H9 (cell line): ENCODE data around the gene MVD. TPM values are rescaled to one million over a fixed set of nuclear protein-coding genes. Genes with fewer than 3 reads are reported as not detected.
A peak's percentile ranks its signal among the peaks of the same experiment; 100 is the strongest.

Source experiments
- DNase-seq: peaks from one replicate; pipeline ENCODE4 v3.0.0-alpha.2; 2017
- H2AFZ ChIP-seq: one replicate; pipeline ENCODE4 v1.6.1; 2013; ENCODE audit warnings: mild to moderate bottlenecking, low read length, control low read depth, moderate library complexity
- H2AK5ac ChIP-seq: 2 replicates; pipeline ENCODE4 v1.6.1; 2013; ENCODE audit warnings: low read length, control low read depth, mixed read lengths; ENCODE audit not compliant: insufficient read length
- H2BK120ac ChIP-seq: one replicate; pipeline ENCODE4 v1.6.1; 2013; ENCODE audit warnings: low read depth, mild to moderate bottlenecking, low read length, control low read depth, inconsistent platforms; ENCODE audit not compliant: poor library complexity, severe bottlenecking
- H2BK12ac ChIP-seq: 2 replicates; pipeline ENCODE4 v1.6.1; 2013; ENCODE audit warnings: low read length, control low read depth, mixed read lengths, low read depth; ENCODE audit not compliant: insufficient read length
- H2BK15ac ChIP-seq: 2 replicates; pipeline ENCODE4 v1.6.1; 2013; ENCODE audit warnings: low read depth, low read length, control low read depth
- H2BK20ac ChIP-seq: one replicate; pipeline ENCODE4 v1.6.1; 2013; ENCODE audit warnings: low read depth, mild to moderate bottlenecking, low read length, control low read depth, inconsistent platforms; ENCODE audit not compliant: poor library complexity, severe bottlenecking
- H2BK5ac ChIP-seq: 2 replicates; pipeline ENCODE4 v1.6.1; 2013; ENCODE audit warnings: low read length, control low read depth, mixed read lengths; ENCODE audit not compliant: insufficient read length
- H3K14ac ChIP-seq: 2 replicates; pipeline ENCODE4 v1.6.1; 2013; ENCODE audit warnings: low read length, control low read depth; ENCODE audit not compliant: insufficient read depth
- H3K18ac ChIP-seq: 2 replicates; pipeline ENCODE4 v1.6.1; 2013; ENCODE audit warnings: low read depth, mild to moderate bottlenecking, mixed read lengths, low read length, control low read depth; ENCODE audit not compliant: insufficient read length
- H3K23ac ChIP-seq: 2 replicates; pipeline ENCODE4 v1.6.1; 2013; ENCODE audit warnings: low read length, control low read depth, mixed read lengths, low read depth; ENCODE audit not compliant: insufficient read length
- H3K23me2 ChIP-seq: 2 replicates; pipeline ENCODE4 v1.6.1; 2013; ENCODE audit warnings: low read depth, mild to moderate bottlenecking, mixed read lengths, low read length, control low read depth; ENCODE audit not compliant: insufficient read length, poor library complexity, severe bottlenecking
- H3K27ac ChIP-seq: 2 replicates; pipeline ENCODE4 v1.5.1; 2013; ENCODE audit warnings: low read length, control low read depth, mixed read lengths, low read depth; ENCODE audit not compliant: insufficient read length
- H3K27me3 ChIP-seq: 2 replicates; pipeline ENCODE4 v1.6.1; 2013; ENCODE audit warnings: low read length, control low read depth, inconsistent platforms; ENCODE audit not compliant: insufficient read depth
- H3K4ac ChIP-seq: 2 replicates; pipeline ENCODE4 v1.6.1; 2013; ENCODE audit warnings: low read depth, mild to moderate bottlenecking, control low read depth, inconsistent platforms, low read length, moderate library complexity
- H3K4me1 ChIP-seq: 2 replicates; pipeline ENCODE4 v1.6.1; 2013; ENCODE audit warnings: low read length, control low read depth, inconsistent platforms; ENCODE audit not compliant: insufficient read depth
- H3K4me2 ChIP-seq: 2 replicates; pipeline ENCODE4 v1.6.1; 2013; ENCODE audit warnings: low read length, control low read depth, mixed read lengths; ENCODE audit not compliant: insufficient read length, insufficient read depth
- H3K56ac ChIP-seq: 2 replicates; pipeline ENCODE4 v1.6.1; 2013; ENCODE audit warnings: low read depth, mild to moderate bottlenecking, mixed read lengths, low read length, control low read depth; ENCODE audit not compliant: insufficient read length
- H3K79me1 ChIP-seq: 2 replicates; pipeline ENCODE4 v1.6.1; 2013; ENCODE audit warnings: low read depth, mild to moderate bottlenecking, moderate library complexity, low read length, control low read depth, inconsistent platforms; ENCODE audit not compliant: insufficient read depth, poor library complexity, severe bottlenecking
- H3K79me2 ChIP-seq: 2 replicates; pipeline ENCODE4 v1.6.1; 2013; ENCODE audit warnings: low read length, control low read depth, inconsistent platforms; ENCODE audit not compliant: insufficient read depth
- H3K9ac ChIP-seq: 2 replicates; pipeline ENCODE4 v1.6.1; 2013; ENCODE audit warnings: low read length, control low read depth, mixed read lengths; ENCODE audit not compliant: insufficient read length; ENCODE audit errors: extremely low read depth
- H3K9me3 ChIP-seq: one replicate; pipeline ENCODE4 v1.6.1; 2013; ENCODE audit warnings: low read depth, low read length, inconsistent platforms; ENCODE audit not compliant: control insufficient read depth
- H3T11ph ChIP-seq: one replicate; pipeline ENCODE4 v1.6.1; 2013; ENCODE audit warnings: mild to moderate bottlenecking, low read length, control low read depth, inconsistent platforms
- H4K20me1 ChIP-seq: one replicate; pipeline ENCODE4 v1.6.1; 2013; ENCODE audit not compliant: control insufficient read depth, insufficient read length, insufficient read depth
- H4K5ac ChIP-seq: 2 replicates; pipeline ENCODE4 v1.6.1; 2013; ENCODE audit warnings: low read depth, mild to moderate bottlenecking, mixed read lengths, low read length, control low read depth; ENCODE audit not compliant: insufficient read length
- H4K8ac ChIP-seq: replicated peaks from 2 replicates; pipeline ENCODE4 v1.6.1; 2013; ENCODE audit warnings: low read length, control low read depth, mixed read lengths, low read depth; ENCODE audit not compliant: insufficient read length
- H4K91ac ChIP-seq: 2 replicates; pipeline ENCODE4 v1.6.1; 2013; ENCODE audit warnings: low read depth, mild to moderate bottlenecking, moderate library complexity, mixed read lengths, low read length, control low read depth; ENCODE audit not compliant: insufficient read length
- H3K27ac Mint-ChIP-seq, 3 experiments: 2 replicates in 2 of 3; 3 replicates in 1 of 3; pipeline ENCODE4 v1.8.0; 2020 to 2021; ENCODE audit warnings: mixed read lengths in 3 of 3, mild to moderate bottlenecking in 1 of 3, moderate library complexity in 1 of 3
- H3K27me3 Mint-ChIP-seq: 2 replicates; pipeline ENCODE4 v1.8.0; 2021; ENCODE audit warnings: low read depth, mild to moderate bottlenecking, moderate library complexity, mixed read lengths
- H3K36me3 Mint-ChIP-seq, 3 experiments: 2 replicates in 2 of 3; 3 replicates in 1 of 3; pipeline ENCODE4 v1.8.0; 2020 to 2021; ENCODE audit warnings: low read depth in 3 of 3, mixed read lengths in 3 of 3; ENCODE audit not compliant: insufficient read depth in 1 of 3
- H3K4me1 Mint-ChIP-seq, 2 experiments: 2 replicates each; pipeline ENCODE4 v1.8.0; 2020; ENCODE audit warnings: mixed read lengths in 2 of 2
- H3K4me3 Mint-ChIP-seq, 2 experiments: 2 replicates in 1 of 2; 3 replicates in 1 of 2; pipeline ENCODE4 v1.8.0; 2020 to 2021; ENCODE audit warnings: mild to moderate bottlenecking in 2 of 2, mixed read lengths in 2 of 2, moderate library complexity in 1 of 2
- H3K9me3 Mint-ChIP-seq, 2 experiments: 2 replicates in 1 of 2; 3 replicates in 1 of 2; pipeline ENCODE4 v1.8.0; 2020; ENCODE audit warnings: mild to moderate bottlenecking in 2 of 2, mixed read lengths in 2 of 2, moderate library complexity in 1 of 2
- CTCF ChIP-seq: fragments of 200-600 bp; sonication (generic); conservative IDR thresholded peaks from 3 replicates; pipeline ENCODE4 v1.8.0; 2021; ENCODE audit warnings: antibody characterized with exemption, mild to moderate bottlenecking
- WGBS: extraction: QIAGEN DNeasy Blood & Tissue Kit; methylation state at CpG from one replicate; pipeline ENCODE4 v1.1.7; 2013; ENCODE audit warnings: missing lambda C conversion rate, low lambda C conversion rate, mixed read lengths; ENCODE audit not compliant: insufficient read length; ENCODE audit errors: extremely low coverage; 5-methylcytosine and 5-hydroxymethylcytosine counted together
- total RNA-seq: library from RNA; stranded (reverse); gene quantifications from 2 replicates; pipeline ENCODE4 v1.2.1, GENCODE V29; 2021

MVD gene
- total RNA-seq, 1 experiment from 2014 or later, result 53.2 TPM

GRCh38 chr16:88711750-88712340, 49.0 kb upstream of the MVD start:
- H3K4me1 Mint-ChIP-seq, result peaks cover 8 to 14% of the 10 kb centered on the region in 2 experiments

More at GRCh38 chr16:88711750-88712340, 49.0 kb upstream of the MVD start:
- Histone ChIP-seq H3K18ac (no peak overlapping the region), H3K9ac (no peak overlapping the region), H3K4ac (no peak overlapping the region), H3K14ac (no peak overlapping the region; the same call in 1 of the 2 replicates), H2BK120ac (no peak overlapping the region), H4K20me1 (no peaks in the 10 kb centered on the region), H4K91ac (no peak overlapping the region), H3K4me1 (peaks cover 3% of the 10 kb centered on the region; the same call in 1 of the 2 replicates), H3K27me3 (no peaks in the 10 kb centered on the region), H3K27ac (no peak overlapping the region), H2BK20ac (no peak overlapping the region), H3K56ac (no peak overlapping the region), H4K5ac (no peak overlapping the region), H3K4me2 (no peak overlapping the region), H3K23ac (no peak overlapping the region), H2BK5ac (no peak overlapping the region), H4K8ac (no peak overlapping the region), H3T11ph (no peak overlapping the region), H2BK12ac (no peak overlapping the region), H3K79me2 (no peaks in the 10 kb centered on the region; the same call in 1 of the 2 replicates), H3K9me3 (no peaks in the 10 kb centered on the region), H3K23me2 (peaks cover 2% of the 10 kb centered on the region), H3K79me1 (no peaks in the 10 kb centered on the region), H2AFZ (no peak overlapping the region), H2AK5ac (no peak overlapping the region), H2BK15ac (no peak overlapping the region)
- Mint-ChIP-seq H3K9me3 (no peaks in the 10 kb centered on the region; a peak in 1 of 5 replicates), H3K4me3 (no peak overlapping the region), H3K36me3 (peaks cover under 1 to 9% (median 8%) of the 10 kb centered on the region in 3 experiments; a peak in 5 of 7 replicates), H3K27me3 (no peaks in the 10 kb centered on the region), H3K27ac (peak overlapping the region; percentile 39 to 62 (median 61); a peak in 2 of 7 replicates)
- WGBS, result no CpG with 5 or more reads among the region's 18 CpGs
- no peak for TF ChIP-seq CTCF
- DNase-seq, result no peak
